ENCODE results near the gene SMC4.
"Not testable (repeated sequence)": the region's sequence is repeated elsewhere in the genome, so short reads cannot be mapped to it uniquely, and the experiment has no call there.

Gene SMC4

GRCh38 chr3:160399125-160400029 is at the start of gene SMC4, which contains the start of gene IFT80:
SMC4 (plus strand) TSS chr3:160399650; CDS start chr3:160400827, 1,177 bp downstream.
IFT80 (minus strand) TSS chr3:160399225; CDS start chr3:160384600, 14,625 bp downstream.
- TF ChIP-seq MYC (IDR thresholded peaks at IDR 0.05; ENCODE audit: low read depth, low read length) (no peak), POLR2A (IDR thresholded peaks at IDR 0.05; ENCODE audit: extremely low read depth, insufficient read length) (peak; percentile 84)
- DNase-seq (ENCODE audit: low read depth), result peak; percentile 93
- peak within 1 kb of the TSS; percentile 79 for H3K4me3 ChIP-seq (ENCODE audit: low read depth, low read length)

DNA sequence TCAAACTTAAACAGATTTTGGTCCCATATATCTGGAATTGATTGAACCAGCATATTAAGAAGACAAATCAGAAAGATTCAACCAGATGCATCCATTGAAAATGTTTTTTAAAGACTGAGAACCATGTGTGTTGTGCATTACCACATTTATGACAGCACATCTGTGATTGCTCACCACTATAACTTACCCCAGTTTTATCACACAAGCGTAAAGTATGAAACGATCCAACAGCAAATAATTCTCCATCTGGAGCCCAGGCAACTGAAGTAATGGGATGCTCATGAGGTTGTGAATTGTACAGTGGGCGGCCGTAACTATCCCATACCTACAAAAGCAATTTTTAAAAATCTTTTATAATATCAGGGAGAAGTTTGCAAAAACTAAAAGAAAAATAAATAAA is 43.6 kb upstream of the SMC4 start:
- H3K4me3 ChIP-seq (ENCODE audit: low read depth, low read length), result no peak overlapping the region
- no peak for DNase-seq (ENCODE audit: low read depth)
- TF ChIP-seq MYC (IDR thresholded peaks at IDR 0.05; ENCODE audit: low read depth, low read length) (no peak), POLR2A (IDR thresholded peaks at IDR 0.05; ENCODE audit: extremely low read depth, insufficient read length) (no peak)

DNA sequence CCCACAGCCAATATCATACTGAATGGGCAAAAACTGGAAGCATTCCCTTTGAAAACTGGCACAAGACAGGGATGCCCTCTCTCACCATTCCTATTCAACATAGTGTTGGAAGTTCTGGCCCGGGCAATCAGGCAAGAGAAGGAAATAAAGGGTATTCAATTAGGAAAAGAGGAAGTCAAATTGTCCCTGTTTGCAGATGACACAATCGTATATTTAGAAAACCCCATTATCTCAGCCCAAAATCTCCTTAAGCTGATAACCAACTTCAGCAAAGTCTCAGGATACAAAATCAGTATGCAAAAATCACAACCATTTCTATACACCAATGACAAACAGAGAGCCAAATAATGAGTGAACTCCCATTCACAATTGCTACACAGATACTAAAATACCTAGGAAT is 36.6 kb upstream of the SMC4 start:
- H3K4me3 ChIP-seq (ENCODE audit: low read depth, low read length); DNase-seq (ENCODE audit: low read depth): not testable (repeated sequence)

GRCh38 chr3:160365869-160366522 is 33.5 kb upstream of the SMC4 start:
- no peak for DNase-seq (ENCODE audit: low read depth)
- TF ChIP-seq, protein P1, sequence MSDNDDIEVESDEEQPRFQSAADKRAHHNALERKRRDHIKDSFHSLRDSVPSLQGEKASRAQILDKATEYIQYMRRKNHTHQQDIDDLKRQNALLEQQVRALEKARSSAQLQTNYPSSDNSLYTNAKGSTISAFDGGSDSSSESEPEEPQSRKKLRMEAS (IDR thresholded peaks at IDR 0.05; ENCODE audit: low read depth, low read length), result no peak
- TF ChIP-seq MYC (IDR thresholded peaks at IDR 0.05; ENCODE audit: low read depth, low read length) (no peak), POLR2A (IDR thresholded peaks at IDR 0.05; ENCODE audit: extremely low read depth, insufficient read length) (no peak)
- TF ChIP-seq, protein P2, sequence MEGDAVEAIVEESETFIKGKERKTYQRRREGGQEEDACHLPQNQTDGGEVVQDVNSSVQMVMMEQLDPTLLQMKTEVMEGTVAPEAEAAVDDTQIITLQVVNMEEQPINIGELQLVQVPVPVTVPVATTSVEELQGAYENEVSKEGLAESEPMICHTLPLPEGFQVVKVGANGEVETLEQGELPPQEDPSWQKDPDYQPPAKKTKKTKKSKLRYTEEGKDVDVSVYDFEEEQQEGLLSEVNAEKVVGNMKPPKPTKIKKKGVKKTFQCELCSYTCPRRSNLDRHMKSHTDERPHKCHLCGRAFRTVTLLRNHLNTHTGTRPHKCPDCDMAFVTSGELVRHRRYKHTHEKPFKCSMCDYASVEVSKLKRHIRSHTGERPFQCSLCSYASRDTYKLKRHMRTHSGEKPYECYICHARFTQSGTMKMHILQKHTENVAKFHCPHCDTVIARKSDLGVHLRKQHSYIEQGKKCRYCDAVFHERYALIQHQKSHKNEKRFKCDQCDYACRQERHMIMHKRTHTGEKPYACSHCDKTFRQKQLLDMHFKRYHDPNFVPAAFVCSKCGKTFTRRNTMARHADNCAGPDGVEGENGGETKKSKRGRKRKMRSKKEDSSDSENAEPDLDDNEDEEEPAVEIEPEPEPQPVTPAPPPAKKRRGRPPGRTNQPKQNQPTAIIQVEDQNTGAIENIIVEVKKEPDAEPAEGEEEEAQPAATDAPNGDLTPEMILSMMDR (IDR thresholded peaks at IDR 0.05; ENCODE audit: low read depth, low read length), result no peak
- H3K4me3 ChIP-seq (ENCODE audit: low read depth, low read length), result no peak overlapping the region

GRCh38 chr3:160368804-160369203 is 30.6 kb upstream of the SMC4 start:
- H3K4me3 ChIP-seq (ENCODE audit: low read depth, low read length), result no peak overlapping the region
- peak; percentile 84 for DNase-seq (ENCODE audit: low read depth)
- TF ChIP-seq, protein P2 (IDR thresholded peaks at IDR 0.05; ENCODE audit: low read depth, low read length), result no peak
- TF ChIP-seq, protein P1 (IDR thresholded peaks at IDR 0.05; ENCODE audit: low read depth, low read length), result no peak
- no peak for TF ChIP-seq POLR2A (IDR thresholded peaks at IDR 0.05; ENCODE audit: extremely low read depth, insufficient read length)

DNA sequence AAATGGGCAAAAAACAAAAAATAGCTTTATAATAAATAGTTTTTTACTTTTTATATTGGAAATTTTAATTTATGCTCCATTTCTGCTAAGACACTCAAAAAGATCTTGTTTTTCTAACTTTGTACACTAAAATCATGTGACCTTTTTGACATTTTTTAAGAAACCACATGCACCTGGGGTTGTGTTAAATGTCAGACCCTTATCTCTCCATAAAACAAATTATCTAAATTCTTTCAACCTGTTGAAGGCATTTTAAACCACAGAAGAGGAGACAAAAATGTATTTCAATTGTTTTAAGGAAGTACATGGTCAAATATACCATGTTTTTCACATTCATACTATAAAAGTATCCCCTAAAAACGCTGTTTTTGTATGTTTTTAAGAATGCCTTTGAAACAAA is 29.7 kb upstream of the SMC4 start:
- TF ChIP-seq, protein P2 (IDR thresholded peaks at IDR 0.05; ENCODE audit: low read depth, low read length), result no peak
- TF ChIP-seq, protein P1 (IDR thresholded peaks at IDR 0.05; ENCODE audit: low read depth, low read length), result no peak
- no peak for TF ChIP-seq POLR2A (IDR thresholded peaks at IDR 0.05; ENCODE audit: extremely low read depth, insufficient read length)
- TF ChIP-seq MYC (IDR thresholded peaks at IDR 0.05; ENCODE audit: low read depth, low read length), result no peak
- no peak overlapping the region for H3K4me3 ChIP-seq (ENCODE audit: low read depth, low read length)
- DNase-seq (ENCODE audit: low read depth), result no peak

- TF ChIP-seq POLR2A (IDR thresholded peaks at IDR 0.05; ENCODE audit: extremely low read depth, insufficient read length), result no peak
- TF ChIP-seq, protein P1 (IDR thresholded peaks at IDR 0.05; ENCODE audit: low read depth, low read length), result no peak
- DNase-seq (ENCODE audit: low read depth), result no peak
- H3K4me3 ChIP-seq (ENCODE audit: low read depth, low read length), result no peak overlapping the region
Measured at GRCh38 chr3:160370987-160371857, 28.2 kb upstream of the SMC4 start.

All from NB4 (cell line).